IPS-18c (cell line): Measurements from ENCODE around the gene UBE4A.
A peak's percentile ranks its signal among the peaks of the same experiment; 100 is the strongest.

Source experiments
- H3K4me3 ChIP-seq: 2 replicates; pipeline ENCODE4 v1.7.0; 2013; ENCODE audit warnings: low read depth, mild to moderate bottlenecking, low read length, moderate library complexity; ENCODE audit not compliant: insufficient read depth
- H3K9me3 ChIP-seq: one replicate; pipeline ENCODE4 v1.6.1; 2013; ENCODE audit warnings: mild to moderate bottlenecking, low read length, moderate library complexity; ENCODE audit not compliant: control insufficient read depth, insufficient read depth

Gene UBE4A

DNA sequence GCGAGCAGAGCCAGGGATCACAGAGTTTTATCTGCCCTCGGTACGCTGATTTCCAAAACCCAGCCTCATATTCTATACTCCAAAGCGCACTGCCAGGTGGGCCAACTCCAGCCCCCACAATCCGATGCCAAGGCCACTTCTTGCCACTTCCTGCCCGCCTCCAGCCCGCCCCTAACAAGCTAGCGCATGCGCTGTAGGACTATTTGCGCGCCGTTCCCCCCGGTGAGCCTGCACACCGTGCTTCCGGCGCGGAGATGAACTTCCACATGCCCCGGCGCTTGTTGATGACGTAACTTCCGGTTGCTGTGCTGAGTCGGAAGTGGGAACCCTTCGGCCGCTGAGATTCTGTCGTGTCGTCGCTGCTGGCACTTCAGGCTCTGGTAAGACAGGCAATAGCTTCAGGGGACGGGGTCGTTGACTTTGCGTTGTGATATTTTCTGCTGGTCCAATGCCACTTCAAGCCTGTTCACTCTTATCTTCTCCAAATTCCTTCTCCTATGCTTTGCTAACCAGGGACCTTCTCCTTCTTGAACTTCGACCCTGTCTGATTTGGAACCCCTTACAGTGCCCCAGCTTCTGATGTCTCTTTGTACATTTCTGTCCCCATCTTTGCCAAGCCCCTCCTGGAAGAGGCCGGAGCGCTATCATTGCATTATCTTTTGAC lies at the start of gene UBE4A:
TSS of gene UBE4A (plus strand) at position 306 of the 664 bp plus-strand sequence. CDS start 5,481 bp downstream, outside the sequence.
- H3K4me3 ChIP-seq = peak within 1 kb of the TSS; percentile 84
- no peaks in the 10 kb centered on the region for H3K9me3 ChIP-seq

DNA sequence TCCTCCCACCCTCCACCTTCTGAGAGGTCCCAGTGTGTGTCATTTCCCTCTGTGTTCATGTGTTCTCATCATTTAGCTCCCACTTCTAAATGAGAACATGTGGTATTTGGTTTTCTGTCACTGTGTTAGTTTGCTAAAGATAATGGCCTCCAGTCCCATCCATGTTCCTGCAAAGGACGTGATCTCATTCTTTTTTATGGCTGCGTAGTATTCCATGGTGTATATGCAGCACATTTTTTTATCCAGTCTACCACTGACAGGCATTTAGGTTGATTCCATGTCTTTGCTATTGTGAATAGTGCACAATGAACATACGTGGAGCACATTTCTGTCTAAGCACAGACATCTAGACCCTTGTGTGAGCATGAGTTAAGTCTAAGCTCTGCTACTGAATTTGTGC lies 49.1 kb upstream of the UBE4A start:
- Histone ChIP-seq H3K9me3 (no peaks in the 10 kb centered on the region), H3K4me3 (no peak overlapping the region)

GRCh38 chr11:118310781-118311485 lies 48.5 kb upstream of the UBE4A start:
- Histone ChIP-seq H3K9me3 (no peaks in the 10 kb centered on the region), H3K4me3 (no peak overlapping the region)

DNA sequence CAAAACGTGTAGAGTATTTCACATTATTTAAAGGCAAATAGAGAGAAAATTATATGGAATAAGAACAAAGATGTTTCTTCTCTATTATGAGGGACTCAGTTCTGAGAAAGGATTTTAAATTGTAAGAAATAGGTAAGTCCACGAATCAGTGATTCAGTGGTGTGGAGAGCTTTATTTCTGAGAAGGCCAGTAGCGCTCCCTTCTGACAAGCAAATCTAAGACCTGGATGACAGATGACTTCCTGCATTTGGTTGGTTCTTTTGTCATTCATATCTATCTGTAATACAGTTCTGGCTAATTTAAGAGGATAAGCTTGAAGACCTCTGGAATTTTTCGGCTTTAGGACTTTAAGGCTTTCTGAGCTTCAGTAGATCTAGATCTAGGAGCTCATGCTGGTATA lies 47.9 kb upstream of the UBE4A start:
- Histone ChIP-seq H3K9me3 (no peaks in the 10 kb centered on the region), H3K4me3 (no peak overlapping the region)

- no peak overlapping the region for H3K4me3 ChIP-seq
- no peaks in the 10 kb centered on the region for H3K9me3 ChIP-seq
These were observed 47.1 kb upstream of the UBE4A start for GRCh38 chr11:118312328-118312727.

DNA sequence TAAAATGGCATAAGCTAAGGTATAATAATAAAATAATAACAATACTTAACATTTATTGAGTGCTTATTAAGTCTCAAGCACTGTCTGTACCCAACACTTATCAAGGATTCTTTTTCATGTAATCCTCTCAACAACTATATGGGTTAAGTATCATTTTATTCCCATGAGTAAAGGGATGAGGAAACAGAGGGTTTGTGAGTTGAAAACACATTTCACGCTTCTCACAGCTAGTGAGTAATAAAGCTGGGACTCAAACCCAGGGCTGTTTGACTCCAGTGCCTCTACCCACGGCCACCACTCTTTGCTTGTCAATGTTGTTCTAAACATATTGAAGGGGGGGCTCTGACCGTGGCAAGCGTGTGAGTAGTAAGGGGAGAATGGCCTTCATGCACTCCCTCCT lies 46.2 kb upstream of the UBE4A start:
- no peaks in the 10 kb centered on the region for H3K9me3 ChIP-seq
- no peak overlapping the region for H3K4me3 ChIP-seq

DNA sequence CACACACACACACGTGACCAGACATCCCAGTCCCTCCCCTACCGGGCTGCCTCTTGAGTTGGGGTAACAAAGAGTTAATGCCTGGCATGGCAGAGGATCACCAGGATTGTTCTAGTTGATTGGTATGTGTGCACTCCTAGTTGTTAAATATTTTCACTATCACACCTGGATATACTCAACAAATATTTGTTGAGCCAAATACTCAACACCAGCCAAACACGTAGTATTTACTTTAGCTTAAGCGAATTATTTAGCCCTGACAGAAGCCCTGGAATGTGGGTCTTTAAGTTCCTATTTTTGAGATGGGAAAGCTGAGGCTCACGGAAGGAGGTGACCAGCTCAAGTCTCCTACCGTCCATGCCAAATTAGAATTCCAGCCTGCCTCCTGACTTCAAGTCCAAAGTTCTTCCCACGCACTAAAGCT lies 44.4 kb upstream of the UBE4A start:
- H3K4me3 ChIP-seq = peak overlapping the region; percentile 36; the same call in 1 of the 2 replicates
- no peaks in the 10 kb centered on the region for H3K9me3 ChIP-seq

DNA sequence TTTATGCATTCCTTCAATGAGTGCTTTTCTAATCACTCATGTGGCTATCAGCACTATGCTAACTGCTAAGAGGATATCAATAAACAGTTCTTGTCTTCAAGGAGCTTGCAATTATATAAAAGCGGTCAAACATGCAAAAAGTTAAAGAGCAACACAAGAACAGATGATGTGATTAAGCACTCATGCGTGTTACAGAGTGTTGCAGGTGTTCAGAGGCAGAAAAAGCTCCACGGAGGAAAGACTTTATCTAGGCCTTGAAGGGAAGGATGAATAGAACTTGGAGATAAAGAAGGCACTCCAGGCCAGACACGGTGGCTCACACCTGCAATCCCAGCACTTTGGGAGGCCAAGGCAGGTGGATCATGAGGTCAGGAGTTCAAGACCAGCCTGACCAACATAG lies 41.3 kb upstream of the UBE4A start:
- Histone ChIP-seq H3K9me3 (no peaks in the 10 kb centered on the region), H3K4me3 (no peak overlapping the region)

- H3K9me3 ChIP-seq = no peaks in the 10 kb centered on the region
- no peak overlapping the region for H3K4me3 ChIP-seq
These were observed 40.6 kb upstream of the UBE4A start for GRCh38 chr11:118318581-118319336.

DNA sequence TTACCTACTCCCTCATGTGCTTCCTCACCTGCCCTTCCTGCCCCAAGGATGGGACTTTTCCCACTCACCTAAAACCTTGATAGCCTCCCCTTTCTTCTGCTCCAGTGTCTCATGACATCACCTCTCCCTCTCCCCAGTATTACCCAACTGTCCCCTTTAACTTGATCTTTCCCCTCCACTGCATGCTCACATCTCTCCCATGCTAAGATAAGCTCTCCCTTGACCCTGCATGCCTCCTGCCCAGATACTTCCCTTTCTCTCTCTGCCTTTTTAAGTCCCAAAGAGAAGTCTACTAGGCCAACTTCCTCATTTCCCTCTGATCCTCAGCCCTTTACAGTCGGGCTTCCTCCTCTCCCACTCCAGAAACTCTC lies 40.1 kb upstream of the UBE4A start:
- Histone ChIP-seq H3K9me3 (no peaks in the 10 kb centered on the region), H3K4me3 (no peak overlapping the region)

DNA sequence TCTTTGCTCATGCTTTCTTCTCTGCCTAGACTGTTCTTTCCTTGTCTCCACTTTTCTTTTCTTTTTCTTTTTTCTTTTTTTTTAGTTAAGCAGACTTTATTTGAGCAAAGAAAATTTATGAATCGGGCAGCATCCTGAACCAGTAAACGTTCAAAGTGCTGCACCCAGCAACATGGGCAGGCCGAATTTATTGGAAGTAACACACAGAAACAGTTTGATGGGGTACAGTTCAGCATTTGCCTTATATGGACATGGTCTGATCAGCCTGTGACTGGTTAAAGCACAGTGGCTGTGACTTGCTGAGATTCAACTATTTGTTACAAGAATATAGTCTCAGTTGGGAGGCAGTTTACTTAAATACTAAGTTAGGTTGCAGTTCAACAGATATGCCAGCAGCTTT lies 38.9 kb upstream of the UBE4A start:
- Histone ChIP-seq H3K4me3 (no peak overlapping the region), H3K9me3 (no peaks in the 10 kb centered on the region)

DNA sequence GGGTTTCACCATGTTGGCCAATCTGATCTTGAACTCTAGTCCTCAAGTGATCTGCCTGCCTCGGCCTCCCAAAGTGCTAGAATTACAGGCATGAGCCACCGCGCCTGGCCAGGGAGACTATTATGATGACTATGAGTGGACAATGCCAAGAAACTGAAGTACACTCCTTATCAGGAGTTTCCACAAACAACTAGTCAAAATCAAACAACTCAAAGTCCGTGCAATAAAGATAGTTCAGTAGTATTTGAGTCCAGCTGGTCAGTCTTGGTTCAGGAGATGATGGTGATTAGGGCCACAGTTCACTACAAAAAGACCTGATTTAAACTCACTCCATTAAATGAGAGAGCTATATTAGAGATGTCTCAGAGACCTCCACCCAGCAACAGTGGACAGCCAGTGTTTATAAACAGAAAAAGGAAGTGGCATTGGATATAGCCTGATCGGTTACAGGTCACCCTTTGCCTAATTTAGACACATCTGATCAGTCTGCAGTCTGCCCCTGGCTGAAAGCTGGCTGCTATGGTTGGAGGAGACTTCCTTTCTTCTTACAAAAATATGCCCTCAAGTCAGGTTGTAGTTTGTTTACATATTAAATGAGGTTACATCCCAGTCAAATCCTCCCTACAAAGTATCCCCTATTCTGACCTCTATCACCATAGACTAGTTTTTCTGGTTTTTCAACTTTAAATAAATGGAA lies 37.9 kb upstream of the UBE4A start:
- Histone ChIP-seq H3K9me3 (no peaks in the 10 kb centered on the region), H3K4me3 (no peak overlapping the region)

GRCh38 chr11:118322721-118323120 lies 36.7 kb upstream of the UBE4A start:
- H3K9me3 ChIP-seq = no peaks in the 10 kb centered on the region
- no peak overlapping the region for H3K4me3 ChIP-seq

- Histone ChIP-seq H3K4me3 (no peak overlapping the region), H3K9me3 (no peaks in the 10 kb centered on the region)
These were observed 34.1 kb upstream of the UBE4A start for GRCh38 chr11:118325283-118325682.

DNA sequence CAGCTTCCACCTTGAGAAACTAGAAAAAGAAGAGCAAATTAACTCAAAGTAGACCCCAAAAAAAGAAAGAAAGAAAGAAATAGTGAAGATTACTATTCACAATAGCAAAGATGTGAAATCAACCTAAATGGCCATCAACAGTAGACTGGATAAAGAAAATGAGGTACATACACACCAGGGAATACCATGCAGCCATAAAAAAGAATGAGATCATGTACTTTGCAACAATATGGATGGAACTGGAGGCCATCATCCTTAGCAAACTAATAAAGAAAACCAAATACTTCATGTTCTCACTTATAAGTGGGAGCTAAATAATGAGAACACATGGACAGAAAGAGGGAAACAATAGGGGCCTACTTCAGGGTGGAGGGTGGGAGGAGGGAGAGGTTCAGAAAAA lies 30.7 kb upstream of the UBE4A start:
- Histone ChIP-seq H3K4me3 (no peak overlapping the region), H3K9me3 (no peaks in the 10 kb centered on the region)

- H3K9me3 ChIP-seq = no peaks in the 10 kb centered on the region
- no peak overlapping the region for H3K4me3 ChIP-seq
These were observed 24.7 kb upstream of the UBE4A start for GRCh38 chr11:118334745-118335144.

GRCh38 chr11:118338637-118339061 lies 20.8 kb upstream of the UBE4A start:
- Histone ChIP-seq H3K4me3 (no peak overlapping the region), H3K9me3 (no peaks in the 10 kb centered on the region)
